Measurements from ENCODE around the gene NEIL1. TPM values are rescaled to one million over a fixed set of nuclear protein-coding genes. Genes with fewer than 3 reads are reported as not detected.
A peak's percentile ranks its signal among the peaks of the same experiment; 100 is the strongest.

Gene NEIL1
- polyA plus RNA-seq, 6 donors from 2014 or later: 16.7 to 59.2 (median 31.7) TPM

- DNase-seq (no peak), ATAC-seq (ENCODE audit: low read depth in 2 of 2) (no peak)
- Mint-ChIP-seq H3K9me3 (no peaks in the 10 kb centered on the region), H3K27ac (peak overlapping the region in 2 of 6 donors; percentile 17 to 82), H3K36me3 (peaks cover 13 to 24% of the 10 kb centered on the region in 2 donors), H3K4me3 (no peak overlapping the region), H3K27me3 (no peaks in the 10 kb centered on the region), H3K4me1 (peaks cover 15 to 34% (median 21%) of the 10 kb centered on the region in 3 donors)
Observed at GRCh38 chr15:75389791-75390382, 43.0 kb downstream of the NEIL1 start.

GRCh38 chr15:75397494-75397893, 50.7 kb downstream of the NEIL1 start:
- no peaks in the 10 kb centered on the region for H3K27me3 Mint-ChIP-seq
- ATAC-seq (ENCODE audit: low read depth in 2 of 2) (no peak), DNase-seq (no peak)
- H3K9me3 Mint-ChIP-seq: no peaks in the 10 kb centered on the region
- peaks cover 21 to 36% of the 10 kb centered on the region in 2 donors for H3K36me3 Mint-ChIP-seq
- H3K27ac Mint-ChIP-seq: peak overlapping the region in 2 of 6 donors; percentile 21 to 39
- H3K4me1 Mint-ChIP-seq: peaks cover 3 to 12% (median 10%) of the 10 kb centered on the region in 3 donors
- H3K4me3 Mint-ChIP-seq: no peak overlapping the region

GRCh38 chr15:75403892-75404291, 57.1 kb downstream of the NEIL1 start:
- Mint-ChIP-seq H3K4me3 (no peak overlapping the region), H3K9me3 (no peaks in the 10 kb centered on the region), H3K36me3 (peaks cover 14 to 25% of the 10 kb centered on the region in 2 donors), H3K27me3 (no peaks in the 10 kb centered on the region), H3K4me1 (peaks cover 0 to 5% (median 0%) of the 10 kb centered on the region in 3 donors), H3K27ac (peak overlapping the region in 2 of 6 donors; percentile 53 to 83)
- no peak for ATAC-seq (ENCODE audit: low read depth in 2 of 2)
- no peak for DNase-seq

Other genes starting within 250 kb of the NEIL1 start
- gene C15orf39, start 145.2 kb upstream of the NEIL1 start, polyA plus RNA-seq (ENCODE audit: low read depth in 6 of 6): 1 to 10 TPM in 4 of 6 donors, under 1 TPM in 2; 0.40 to 3.6 (median 1.4) TPM
- gene GOLGA6C, start 88.7 kb upstream of the NEIL1 start, polyA plus RNA-seq (ENCODE audit: low read depth in 6 of 6): under 1 TPM in 1 of 6 donors, not detected in 5; 0.16 TPM
- gene GOLGA6D, start 64.2 kb upstream of the NEIL1 start, polyA plus RNA-seq (ENCODE audit: low read depth in 6 of 6): under 1 TPM in 1 of 6 donors, not detected in 5; 0.10 TPM
- gene COMMD4, start 11.0 kb upstream of the NEIL1 start, polyA plus RNA-seq (ENCODE audit: low read depth in 6 of 6): 10 to 100 TPM; 27.1 to 47.4 (median 37.9) TPM
- gene MAN2C1, start 21.6 kb downstream of the NEIL1 start, polyA plus RNA-seq (ENCODE audit: low read depth in 6 of 6): 10 to 100 TPM in 4 of 6 donors, 1 to 10 TPM in 2; 8.9 to 19.4 (median 14.1) TPM
- 10 to 100 TPM; 14.2 to 21.4 (median 15.5) TPM for gene SIN3A, start 104.7 kb downstream of the NEIL1 start, polyA plus RNA-seq (ENCODE audit: low read depth in 6 of 6)
- 10 to 100 TPM in 5 of 6 donors, 1 to 10 TPM in 1; 9.7 to 24.7 (median 15.9) TPM for gene PTPN9, start 232.3 kb downstream of the NEIL1 start, polyA plus RNA-seq (ENCODE audit: low read depth in 6 of 6)